ENCODE data around the gene PLAAT1.

GRCh38 chr3:193270451-193270850 is 29.4 kb downstream of the PLAAT1 start:
- TF ChIP-seq CTCF (IDR thresholded peaks at IDR 0.05): no peak
- no peak for TF ChIP-seq POLR2A (IDR thresholded peaks at IDR 0.05)

Measured in right lobe of liver (tissue), 4 donors.